GM12878 (cell line): ENCODE measurements around the gene OR1D2. TPM values are rescaled to one million over a fixed set of nuclear protein-coding genes. Genes with fewer than 3 reads are reported as not detected.

Experiments
- ATF3 ChIP-seq: IDR thresholded peaks from 2 replicates; pipeline ENCODE4 v1.6.1; 2011; ENCODE audit warnings: low read depth, mild to moderate bottlenecking, low read length, moderate library complexity, borderline replicate concordance; ENCODE audit errors: extremely low read depth
- BHLHE40 ChIP-seq, 2 experiments: fragments of 450-650 bp in 1 of 2; IDR thresholded peaks; 2 replicates each; pipeline ENCODE4 v1.6.1; 2011 to 2017; ENCODE audit warnings: low read depth in 2 of 2, borderline replicate concordance in 1 of 2, improper control_type of control experiment in 1 of 2, low read length in 1 of 2, mild to moderate bottlenecking in 1 of 2
- CEBPZ ChIP-seq: fragments of 150-350 bp; IDR thresholded peaks from 2 replicates; pipeline ENCODE4 v1.6.1; 2016; ENCODE audit warnings: low read depth, low read length
- CREB1 ChIP-seq: IDR thresholded peaks from 2 replicates; pipeline ENCODE4 v1.6.1; 2012; ENCODE audit warnings: low read depth, mild to moderate bottlenecking, inconsistent platforms
- DPF2 ChIP-seq: fragments of 450-650 bp; IDR thresholded peaks from 2 replicates; pipeline ENCODE4 v1.6.1; 2017; ENCODE audit warnings: mild to moderate bottlenecking
- EGR1 ChIP-seq, 2 experiments: IDR thresholded peaks; 1 replicate in 1 of 2; 2 replicates in 1 of 2; pipeline ENCODE4 v1.6.1; 2011 to 2012; ENCODE audit warnings: low read depth in 2 of 2, low read length in 2 of 2, borderline replicate concordance in 1 of 2, mild to moderate bottlenecking in 1 of 2, moderate library complexity in 1 of 2
- FOS ChIP-seq: IDR thresholded peaks from 3 replicates; pipeline ENCODE4 v1.6.1; 2011; ENCODE audit warnings: borderline replicate concordance; ENCODE audit not compliant: insufficient read length; ENCODE audit errors: extremely low read depth
- HCFC1 ChIP-seq: fragments of 150-350 bp; IDR thresholded peaks from 2 replicates; pipeline ENCODE4 v1.6.1; 2014; ENCODE audit warnings: low read length
- NFYA ChIP-seq: IDR thresholded peaks from 2 replicates; pipeline ENCODE4 v1.6.1; 2011; ENCODE audit warnings: low read depth, mild to moderate bottlenecking, low read length, improper control_type of control experiment, borderline replicate concordance
- NR2F1 ChIP-seq: fragments of 450-650 bp; conservative IDR thresholded peaks from 2 replicates; pipeline ENCODE4 v1.6.1; 2017; ENCODE audit warnings: mild to moderate bottlenecking
- PAX5 ChIP-seq: IDR thresholded peaks from 2 replicates; pipeline ENCODE4 v1.6.1; 2011; ENCODE audit warnings: low read depth, low read length, borderline replicate concordance
- PKNOX1 ChIP-seq: fragments of 450-650 bp; IDR thresholded peaks from 2 replicates; pipeline ENCODE4 v1.6.1; 2016; ENCODE audit warnings: mild to moderate bottlenecking
- PML ChIP-seq: IDR thresholded peaks from 2 replicates; pipeline ENCODE4 v1.6.1; 2012; ENCODE audit warnings: low read length, inconsistent platforms
- POLR2A ChIP-seq: IDR thresholded peaks from 2 replicates; pipeline ENCODE4 v1.6.1; 2011; ENCODE audit warnings: low read depth, mild to moderate bottlenecking, low read length
- RELA ChIP-seq: fragments of 450-650 bp; IDR thresholded peaks from 2 replicates; pipeline ENCODE4 v1.8.0; 2014; ENCODE audit warnings: borderline replicate concordance; ENCODE audit not compliant: partially characterized antibody
- SIX5 ChIP-seq: IDR thresholded peaks from 2 replicates; pipeline ENCODE4 v1.6.1; 2011; ENCODE audit warnings: mild to moderate bottlenecking, low read depth, low read length, moderate library complexity; ENCODE audit not compliant: severe bottlenecking
- SMC3 ChIP-seq: IDR thresholded peaks from 2 replicates; pipeline ENCODE4 v1.6.1; 2011; ENCODE audit warnings: low read length, improper control_type of control experiment, borderline replicate concordance
- SPI1 ChIP-seq: IDR thresholded peaks from 2 replicates; pipeline ENCODE4 v1.6.1; 2011; ENCODE audit warnings: low read depth, mild to moderate bottlenecking, low read length, moderate library complexity, borderline replicate concordance; ENCODE audit not compliant: insufficient read depth
- STAT1 ChIP-seq: fragments of 450-650 bp; conservative IDR thresholded peaks from 2 replicates; pipeline ENCODE4 v1.6.1; 2014; ENCODE audit warnings: antibody characterized with exemption, mild to moderate bottlenecking
- TCF12 ChIP-seq: IDR thresholded peaks from 2 replicates; pipeline ENCODE4 v1.6.1; 2011; ENCODE audit warnings: low read depth, mild to moderate bottlenecking, low read length
- TCF7 ChIP-seq: IDR thresholded peaks from 2 replicates; pipeline ENCODE4 v1.6.1; 2014; ENCODE audit warnings: antibody characterized with exemption, borderline replicate concordance
- ZBTB11 ChIP-seq: fragments of 450-650 bp; formaldehyde crosslinking; IDR thresholded peaks from 2 replicates; pipeline ENCODE4 v1.5.0; 2022; ENCODE audit warnings: mild to moderate bottlenecking, missing genetic modification characterization
- ZNF207 ChIP-seq: fragments of 450-650 bp; IDR thresholded peaks from 2 replicates; pipeline ENCODE4 v1.6.1; 2014; ENCODE audit warnings: antibody characterized with exemption, mild to moderate bottlenecking, borderline replicate concordance
- polyA plus RNA-seq, 11 experiments: library from polyadenylated mRNA; depleted of rRNA in 4 of 11; unstranded in 6 of 11; stranded (reverse) in 5 of 11; fragments of >200 nt; fragmentation: Nextera tagmentation in 4 of 11; fragmentation: Illumina TruSeq in 1 of 11; extraction: Ambion mirVana in 4 of 11; extraction: Trizol in 1 of 11; gene quantifications; 1 replicate in 1 of 11; 2 replicates in 10 of 11; pipeline versions ENCODE4 v1.2.1 to v1.2.3, GENCODE V29; 2011 to 2016; ENCODE audit warnings: inconsistent platforms in 2 of 11, missing spikeins in 2 of 11, low read depth in 1 of 11
- total RNA-seq, 4 experiments: library from RNA; depleted of rRNA in 3 of 4; stranded (reverse); fragments of >200 nt in 3 of 4; fragmentation: Illumina TruSeq in 1 of 4; extraction: Trizol in 1 of 4; gene quantifications; 2 replicates each; pipeline versions ENCODE4 v1.2.1 to v1.2.3, GENCODE V29; 2013 to 2021

Gene OR1D2
- total and polyA plus RNA-seq, 10 of the 15 experiments (the other 5 are each of a cell fraction or from before 2014, with no cell fraction given): not detected

GRCh38 chr17:3048727-3049471, 55.3 kb downstream of the OR1D2 start (continued):
- TF ChIP-seq PML (no peak), RELA (no peak), TCF7 (no peak), TCF12 (0 out of 2 replicates have a peak, but pooled peaks have one; percentile 30), CEBPZ (peak; percentile 50; the same call in 1 of the 2 replicates), SMC3 (peak; percentile 56), BHLHE40 (IDR thresholded peaks at IDR 0.05; ENCODE audit: borderline replicate concordance in 1 of 2, low read depth in 2 of 2, low read length in 1 of 2) (0 out of 4 replicates have a peak, but pooled peaks of 1 of the 2 experiments have one; percentile 14), HCFC1 (no peak), ZBTB11 (CRISPR knock-in tag) (peak; percentile 63), FOS (peak; percentile 69), ZNF207 (no peak), NFYA (peak; percentile 70), STAT1 (no peak), CREB1 (peak; percentile 45), NR2F1 (no peak), SIX5 (no peak), PKNOX1 (no peak; the same call in 1 of the 2 replicates), DPF2 (no peak), POLR2A (peak; percentile 55), PAX5 (peak; percentile 70; the same call in 1 of the 2 replicates), ATF3 (no peak), SPI1 (no peak), EGR1 (IDR thresholded peaks at IDR 0.05; ENCODE audit: borderline replicate concordance in 1 of 2, low read depth in 2 of 2, low read length in 2 of 2) (no peak)
